ENCODE measurements around the gene REX1BD.

GRCh38 chr19:18603958-18604819 lies 15.6 kb downstream of the REX1BD start:
- no peak for TF ChIP-seq CTCF (conservative IDR thresholded peaks at IDR 0.05; ENCODE audit: low read length)
- TF ChIP-seq EZH2phosphoT487 (IDR thresholded peaks at IDR 0.05; ENCODE audit: borderline replicate concordance) = no peak
